ENCODE data around the gene E2F8. TPM values are rescaled to one million over a fixed set of nuclear protein-coding genes. Genes with fewer than 3 reads are reported as not detected.
A peak's percentile ranks its signal among the peaks of the same experiment; 100 is the strongest.

E2F8 gene
- total RNA-seq, 4 donors from 2014 or later: 4.0 to 11.7 (median 4.7) TPM

DNA sequence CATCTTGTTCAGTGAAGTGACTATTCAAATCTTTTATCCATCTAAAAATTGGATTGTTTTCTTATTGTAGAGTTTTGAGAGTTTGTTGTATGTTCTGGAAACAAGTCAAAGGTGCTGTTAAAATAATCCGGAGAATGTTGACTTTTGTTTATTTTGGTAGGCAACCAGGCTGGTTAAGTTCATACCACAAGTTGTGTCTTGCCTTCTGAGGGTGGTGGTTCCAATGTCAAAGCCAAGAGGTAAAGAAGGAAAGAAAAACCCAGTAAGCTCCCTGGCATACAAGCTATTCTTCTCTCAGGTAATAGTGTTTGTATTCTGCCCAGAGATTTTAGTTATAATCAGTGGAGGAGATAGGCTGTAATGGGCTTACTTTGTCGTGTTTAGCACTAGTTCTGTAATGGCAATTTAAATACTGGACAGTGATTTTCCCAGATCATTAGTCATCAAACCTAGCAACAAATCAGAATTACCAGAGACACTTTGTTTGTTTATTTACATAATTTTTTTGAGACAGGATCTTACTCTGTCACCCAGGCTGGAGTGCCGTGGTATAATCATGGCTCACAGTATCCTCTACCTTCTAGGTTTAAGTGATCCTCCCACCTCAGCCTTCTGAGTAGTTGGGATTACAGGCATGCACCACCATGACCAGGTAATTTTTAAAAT, 23.9 kb downstream of the E2F8 start:
- DNase-seq: no peak
- 24 to 25% methylated on average over 3 of the region's 3 CpGs for WGBS, 2 donors
- Histone ChIP-seq H3K27ac (peak overlapping the region; percentile 49 to 84 (median 65)), H3K4me1 (peaks cover 5 to 61% (median 15%) of the 10 kb centered on the region in 3 donors), H3K27me3 (no peaks in the 10 kb centered on the region), H3K9me3 (no peaks in the 10 kb centered on the region), H3K4me3 (no peak overlapping the region), H3K36me3 (no peaks in the 10 kb centered on the region)
- no peak for TF ChIP-seq POLR2A (IDR thresholded peaks at IDR 0.05)
- TF ChIP-seq, protein P1, sequence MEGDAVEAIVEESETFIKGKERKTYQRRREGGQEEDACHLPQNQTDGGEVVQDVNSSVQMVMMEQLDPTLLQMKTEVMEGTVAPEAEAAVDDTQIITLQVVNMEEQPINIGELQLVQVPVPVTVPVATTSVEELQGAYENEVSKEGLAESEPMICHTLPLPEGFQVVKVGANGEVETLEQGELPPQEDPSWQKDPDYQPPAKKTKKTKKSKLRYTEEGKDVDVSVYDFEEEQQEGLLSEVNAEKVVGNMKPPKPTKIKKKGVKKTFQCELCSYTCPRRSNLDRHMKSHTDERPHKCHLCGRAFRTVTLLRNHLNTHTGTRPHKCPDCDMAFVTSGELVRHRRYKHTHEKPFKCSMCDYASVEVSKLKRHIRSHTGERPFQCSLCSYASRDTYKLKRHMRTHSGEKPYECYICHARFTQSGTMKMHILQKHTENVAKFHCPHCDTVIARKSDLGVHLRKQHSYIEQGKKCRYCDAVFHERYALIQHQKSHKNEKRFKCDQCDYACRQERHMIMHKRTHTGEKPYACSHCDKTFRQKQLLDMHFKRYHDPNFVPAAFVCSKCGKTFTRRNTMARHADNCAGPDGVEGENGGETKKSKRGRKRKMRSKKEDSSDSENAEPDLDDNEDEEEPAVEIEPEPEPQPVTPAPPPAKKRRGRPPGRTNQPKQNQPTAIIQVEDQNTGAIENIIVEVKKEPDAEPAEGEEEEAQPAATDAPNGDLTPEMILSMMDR (IDR thresholded peaks at IDR 0.05): no peak
- intact Hi-C loops (cut with DNase I): no loop called here

DNA sequence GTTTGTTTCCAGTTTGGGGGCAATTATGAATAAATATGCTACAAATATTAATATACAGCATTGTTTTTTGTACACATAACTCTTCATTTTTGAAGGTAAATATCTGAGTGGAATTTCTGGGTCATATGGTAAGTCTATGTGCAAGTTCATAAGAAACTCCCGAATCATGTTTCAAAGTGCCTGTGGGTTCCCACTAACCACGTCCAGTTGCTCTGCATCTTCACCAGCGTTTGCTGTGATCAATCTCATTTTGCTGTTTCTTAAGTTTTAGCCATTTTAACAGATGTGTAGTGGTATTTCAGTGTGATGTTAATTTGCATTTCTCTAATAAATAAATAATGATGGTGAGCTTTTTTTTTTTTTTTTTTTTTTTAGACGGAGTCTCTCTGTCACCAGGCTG, 24.7 kb downstream of the E2F8 start:
- H3K27me3 ChIP-seq: no peaks in the 10 kb centered on the region
- H3K4me3 ChIP-seq: no peak overlapping the region
- DNase-seq: no peak
- H3K27ac ChIP-seq: peak overlapping the region in 1 of 4 donors; percentile 84
- H3K4me1 ChIP-seq: peaks cover 5 to 53% (median 13%) of the 10 kb centered on the region in 3 donors
- H3K9me3 ChIP-seq: no peaks in the 10 kb centered on the region
- TF ChIP-seq POLR2A (IDR thresholded peaks at IDR 0.05): no peak
- TF ChIP-seq, protein P1 (IDR thresholded peaks at IDR 0.05): no peak
- no peaks in the 10 kb centered on the region for H3K36me3 ChIP-seq
- 66 to 67% methylated on average over 4 of the region's 4 CpGs for WGBS, 2 donors
- intact Hi-C loops (cut with DNase I): no loop called here

DNA sequence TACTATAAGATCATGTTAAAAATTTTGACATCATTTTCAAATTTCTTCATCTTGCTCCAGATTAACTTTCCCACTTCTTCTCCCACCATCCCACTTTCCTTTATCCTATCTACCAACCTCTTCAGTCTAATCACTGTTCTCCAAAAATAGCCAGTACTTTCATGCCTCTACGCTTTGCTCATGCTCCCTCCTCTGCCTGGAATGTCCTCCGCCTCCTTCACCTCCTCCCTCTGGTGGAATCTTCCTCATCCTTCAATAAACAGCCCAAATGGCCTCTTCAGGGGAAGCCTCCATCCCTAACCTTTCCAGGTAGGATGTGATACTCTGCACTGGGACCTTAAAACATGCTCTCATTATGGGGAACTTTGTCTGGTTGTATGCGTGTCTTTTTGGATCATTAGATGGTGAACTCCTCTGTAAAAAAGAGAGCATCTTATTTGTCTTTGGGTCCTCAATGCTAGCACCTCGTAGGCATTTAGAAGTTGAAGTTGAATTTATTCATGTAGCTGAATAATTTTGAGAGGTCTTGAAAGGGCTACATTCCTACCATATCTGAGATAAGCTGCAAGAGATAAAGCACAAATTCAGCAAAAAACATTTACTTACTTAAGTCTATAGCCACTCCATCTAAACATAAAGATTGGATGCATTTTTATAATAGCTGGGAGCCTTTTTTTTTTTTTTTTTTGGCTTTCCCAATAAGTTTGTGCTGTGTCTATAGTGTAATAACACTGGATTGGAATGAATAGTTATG, 31.0 kb downstream of the E2F8 start:
- Histone ChIP-seq H3K4me1 (no peaks in the 10 kb centered on the region), H3K36me3 (no peaks in the 10 kb centered on the region), H3K4me3 (no peak overlapping the region), H3K9me3 (no peaks in the 10 kb centered on the region), H3K27ac (no peak overlapping the region), H3K27me3 (no peaks in the 10 kb centered on the region)
- TF ChIP-seq, protein P1 (IDR thresholded peaks at IDR 0.05): no peak
- no peak for TF ChIP-seq POLR2A (IDR thresholded peaks at IDR 0.05)
- no peak for DNase-seq
- intact Hi-C loops (cut with DNase I): no loop called here
- WGBS, 2 donors: 71 to 74% methylated on average over 4 of the region's 4 CpGs

DNA sequence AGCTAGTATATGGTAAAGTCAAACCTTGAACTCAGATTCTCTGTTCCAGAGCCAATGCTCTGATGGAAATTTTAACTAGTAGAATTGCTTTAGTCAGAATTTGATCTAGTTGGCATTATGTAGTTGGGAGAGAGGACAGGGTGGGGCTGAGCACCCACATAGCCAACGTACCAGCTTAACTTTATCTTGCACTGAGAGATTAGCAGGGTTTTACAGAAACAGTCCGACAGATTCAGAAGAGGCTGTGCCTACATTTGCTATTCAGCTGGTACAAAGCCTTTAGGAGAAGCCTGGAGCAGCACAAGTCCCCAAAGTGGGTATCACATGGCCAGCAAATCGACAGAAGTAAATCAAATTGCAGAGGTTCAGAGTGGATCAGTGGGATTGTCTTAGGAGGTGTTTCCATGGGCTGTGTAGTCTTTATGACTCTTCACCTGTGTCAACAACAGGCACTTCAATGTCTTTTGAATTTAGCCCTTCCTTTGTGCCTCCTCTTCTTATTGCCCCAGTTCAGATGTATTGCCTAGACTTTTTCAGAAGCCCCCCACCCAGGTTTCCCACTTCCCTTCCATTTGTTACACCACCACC, 31.7 kb downstream of the E2F8 start:
- no peaks in the 10 kb centered on the region for H3K9me3 ChIP-seq
- no peak overlapping the region for H3K27ac ChIP-seq
- intact Hi-C loops (cut with DNase I): no loop called here
- TF ChIP-seq, protein P1 (IDR thresholded peaks at IDR 0.05): no peak
- TF ChIP-seq POLR2A (IDR thresholded peaks at IDR 0.05): no peak
- 63 to 74% methylated on average over 3 of the region's 3 CpGs for WGBS, 2 donors
- no peaks in the 10 kb centered on the region for H3K27me3 ChIP-seq
- no peaks in the 10 kb centered on the region for H3K4me1 ChIP-seq
- no peak overlapping the region for H3K4me3 ChIP-seq
- no peak for DNase-seq
- no peaks in the 10 kb centered on the region for H3K36me3 ChIP-seq

DNA sequence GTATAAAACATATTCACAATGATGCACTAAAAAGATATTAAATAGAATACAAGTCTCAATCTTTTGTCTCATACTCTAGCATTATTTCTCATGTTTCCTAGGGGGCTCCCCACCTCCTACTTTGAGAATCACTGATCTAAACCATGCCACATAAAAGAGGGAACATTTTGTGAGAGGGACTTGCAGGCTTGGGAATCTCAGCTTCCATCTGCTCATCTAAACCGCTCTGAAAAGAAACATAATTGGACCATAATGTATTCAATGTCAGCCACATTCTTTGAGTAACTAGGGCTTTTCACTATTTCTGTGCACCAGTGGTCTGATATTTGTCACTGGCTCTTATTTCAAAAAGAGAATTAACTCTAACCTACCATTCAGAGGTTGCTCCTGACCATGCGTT, 32.6 kb downstream of the E2F8 start:
- Histone ChIP-seq H3K4me1 (no peaks in the 10 kb centered on the region), H3K9me3 (no peaks in the 10 kb centered on the region), H3K36me3 (no peaks in the 10 kb centered on the region), H3K27me3 (no peaks in the 10 kb centered on the region), H3K4me3 (no peak overlapping the region), H3K27ac (no peak overlapping the region)
- 78 to 89% methylated on average over 2 of the region's 2 CpGs for WGBS, 2 donors
- DNase-seq: no peak
- intact Hi-C loops (cut with DNase I): no loop called here
- no peak for TF ChIP-seq POLR2A (IDR thresholded peaks at IDR 0.05)
- TF ChIP-seq, protein P1 (IDR thresholded peaks at IDR 0.05): no peak
